C4-2B (cell line): ENCODE data around the gene GPR142.

Experiments used
- H3K27ac ChIP-seq: fragments of 450-650 bp; 2 replicates; pipeline ENCODE4 v1.5.1; 2017
- CTCF ChIP-seq: fragments of 450-650 bp; conservative IDR thresholded peaks from 2 replicates; pipeline ENCODE4 v1.5.1; 2017; ENCODE audit warnings: mild to moderate bottlenecking
- ZFX ChIP-seq: fragments of 450-650 bp; IDR thresholded peaks from 2 replicates; pipeline ENCODE4 v1.6.1; 2017

Gene GPR142

GRCh38 chr17:74371653-74372147 is 4.4 kb downstream of the GPR142 start:
- TF ChIP-seq CTCF (no peak), ZFX (no peak)
- no peak overlapping the region for H3K27ac ChIP-seq

- no peak for TF ChIP-seq ZFX
- no peak for TF ChIP-seq CTCF
- H3K27ac ChIP-seq = no peak overlapping the region
These were observed 5.1 kb downstream of the GPR142 start for GRCh38 chr17:74372426-74372825.

GRCh38 chr17:74373838-74374606 is 6.7 kb downstream of the GPR142 start:
- no peak overlapping the region for H3K27ac ChIP-seq
- no peak for TF ChIP-seq CTCF
- TF ChIP-seq ZFX = no peak

GRCh38 chr17:74374858-74375257 is 7.6 kb downstream of the GPR142 start:
- no peak for TF ChIP-seq CTCF
- TF ChIP-seq ZFX = no peak

GRCh38 chr17:74379495-74380085 is 12.3 kb downstream of the GPR142 start:
- TF ChIP-seq ZFX = no peak
- TF ChIP-seq CTCF = peak; percentile 97
- peak overlapping the region; percentile 28 for H3K27ac ChIP-seq

More at GRCh38 chr17:74374858-74375257, 7.6 kb downstream of the GPR142 start:
- H3K27ac ChIP-seq = no peak overlapping the region

GRCh38 chr17:74380086-74380958 is 13.0 kb downstream of the GPR142 start:
- H3K27ac ChIP-seq = peak overlapping the region; percentile 28
- TF ChIP-seq ZFX = no peak
- no peak for TF ChIP-seq CTCF
